Stimulated activated CD4-positive, alpha-beta T cell treated with anti-CD3 and anti-CD28 coated beads, Interleukin-2, amount 100 ng/mL, for 48 hours (primary cell): ENCODE measurements around the gene TDRD1.
"Not testable (repeated sequence)": the region's sequence is repeated elsewhere in the genome, so short reads cannot be mapped to it uniquely, and the experiment has no call there.

Experiments
- DNase-seq, 2 donors: peaks; one replicate each; pipeline ENCODE4 v3.0.0-alpha.2; 2020

The TDRD1 gene, protein sequence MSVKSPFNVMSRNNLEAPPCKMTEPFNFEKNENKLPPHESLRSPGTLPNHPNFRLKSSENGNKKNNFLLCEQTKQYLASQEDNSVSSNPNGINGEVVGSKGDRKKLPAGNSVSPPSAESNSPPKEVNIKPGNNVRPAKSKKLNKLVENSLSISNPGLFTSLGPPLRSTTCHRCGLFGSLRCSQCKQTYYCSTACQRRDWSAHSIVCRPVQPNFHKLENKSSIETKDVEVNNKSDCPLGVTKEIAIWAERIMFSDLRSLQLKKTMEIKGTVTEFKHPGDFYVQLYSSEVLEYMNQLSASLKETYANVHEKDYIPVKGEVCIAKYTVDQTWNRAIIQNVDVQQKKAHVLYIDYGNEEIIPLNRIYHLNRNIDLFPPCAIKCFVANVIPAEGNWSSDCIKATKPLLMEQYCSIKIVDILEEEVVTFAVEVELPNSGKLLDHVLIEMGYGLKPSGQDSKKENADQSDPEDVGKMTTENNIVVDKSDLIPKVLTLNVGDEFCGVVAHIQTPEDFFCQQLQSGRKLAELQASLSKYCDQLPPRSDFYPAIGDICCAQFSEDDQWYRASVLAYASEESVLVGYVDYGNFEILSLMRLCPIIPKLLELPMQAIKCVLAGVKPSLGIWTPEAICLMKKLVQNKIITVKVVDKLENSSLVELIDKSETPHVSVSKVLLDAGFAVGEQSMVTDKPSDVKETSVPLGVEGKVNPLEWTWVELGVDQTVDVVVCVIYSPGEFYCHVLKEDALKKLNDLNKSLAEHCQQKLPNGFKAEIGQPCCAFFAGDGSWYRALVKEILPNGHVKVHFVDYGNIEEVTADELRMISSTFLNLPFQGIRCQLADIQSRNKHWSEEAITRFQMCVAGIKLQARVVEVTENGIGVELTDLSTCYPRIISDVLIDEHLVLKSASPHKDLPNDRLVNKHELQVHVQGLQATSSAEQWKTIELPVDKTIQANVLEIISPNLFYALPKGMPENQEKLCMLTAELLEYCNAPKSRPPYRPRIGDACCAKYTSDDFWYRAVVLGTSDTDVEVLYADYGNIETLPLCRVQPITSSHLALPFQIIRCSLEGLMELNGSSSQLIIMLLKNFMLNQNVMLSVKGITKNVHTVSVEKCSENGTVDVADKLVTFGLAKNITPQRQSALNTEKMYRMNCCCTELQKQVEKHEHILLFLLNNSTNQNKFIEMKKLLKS

DNA sequence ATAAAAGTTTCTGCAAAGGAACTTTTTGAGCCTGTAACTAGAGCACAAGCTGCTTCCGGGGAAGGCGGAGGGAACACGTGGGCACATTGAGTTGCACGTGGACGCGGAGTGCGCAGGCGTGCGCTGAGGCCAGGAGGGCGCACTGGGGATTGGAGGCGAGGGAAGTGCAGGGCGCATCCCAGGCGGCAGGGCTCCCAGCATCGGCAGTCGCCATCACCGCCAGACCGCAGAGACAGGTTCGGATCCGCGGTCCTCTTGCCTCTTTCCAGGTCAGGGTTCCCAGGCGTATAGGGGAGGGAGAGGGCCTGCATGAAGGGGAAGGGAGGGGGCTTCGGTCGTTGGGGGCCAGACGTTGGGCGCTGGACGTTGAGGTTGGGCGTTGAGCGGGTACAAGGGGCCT, at the start of gene TDRD1:
TSS of gene TDRD1 (plus strand) at position 206 of the 400 bp plus-strand sequence. CDS start 8,479 bp downstream, outside the sequence.
- no peak for DNase-seq

DNA sequence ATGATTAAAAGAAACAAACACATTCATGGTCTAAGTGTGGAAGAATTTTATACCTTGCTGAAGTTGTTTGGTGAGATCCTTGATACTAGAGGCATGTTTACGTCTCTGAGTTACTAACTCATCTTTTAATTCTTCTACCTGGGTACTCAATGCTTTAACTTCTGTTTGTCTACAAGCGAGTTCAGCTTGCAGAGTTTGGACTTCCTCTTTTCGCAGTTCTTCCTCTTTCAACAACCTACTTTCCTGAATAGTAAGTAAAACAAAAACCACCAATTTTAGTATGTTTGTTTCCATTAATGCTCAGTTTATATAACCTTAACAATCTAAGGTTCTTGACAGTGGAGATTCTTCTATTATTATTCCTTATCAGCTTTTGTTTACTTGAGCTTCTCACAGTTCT, 48.1 kb upstream of the TDRD1 start:
- DNase-seq: no peak

DNA sequence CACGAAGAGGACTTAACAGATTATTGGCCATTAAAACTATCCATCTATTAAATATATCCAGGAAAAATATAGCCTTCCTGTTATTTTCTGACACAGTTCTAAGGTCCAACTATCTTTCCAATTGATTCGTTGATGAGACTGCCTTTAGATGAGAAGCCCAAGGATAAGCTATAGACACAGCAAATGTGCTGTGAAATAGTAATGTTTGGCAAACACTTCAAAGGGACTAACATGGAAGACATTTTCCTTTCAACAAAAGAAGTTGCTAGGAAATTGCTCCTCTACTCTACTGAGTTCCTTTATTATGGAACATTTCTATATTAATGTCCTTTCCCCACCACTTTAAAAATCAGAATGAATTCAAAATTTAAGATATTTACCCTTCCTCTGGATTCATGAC, 43.7 kb upstream of the TDRD1 start:
- no peak for DNase-seq

DNA sequence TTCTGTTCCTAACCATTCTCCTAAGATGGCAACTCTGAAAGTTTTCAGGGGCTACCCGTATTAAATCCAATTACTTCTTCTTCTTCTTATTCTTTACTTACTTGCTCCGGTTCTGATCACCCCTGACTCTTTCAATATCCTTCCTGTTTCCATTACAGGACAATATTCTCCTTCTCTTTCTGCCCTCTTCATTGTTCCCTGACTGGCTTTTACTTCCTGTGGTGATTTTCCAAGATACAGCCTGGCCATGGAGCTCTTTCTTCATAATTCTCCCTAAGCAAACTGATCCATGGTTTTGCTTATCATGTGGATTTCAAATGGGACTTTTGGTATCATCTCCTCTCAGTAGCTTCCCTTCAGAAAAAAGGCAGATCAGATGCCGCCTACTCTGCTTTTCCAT, 40.6 kb upstream of the TDRD1 start:
- no peak for DNase-seq

DNA sequence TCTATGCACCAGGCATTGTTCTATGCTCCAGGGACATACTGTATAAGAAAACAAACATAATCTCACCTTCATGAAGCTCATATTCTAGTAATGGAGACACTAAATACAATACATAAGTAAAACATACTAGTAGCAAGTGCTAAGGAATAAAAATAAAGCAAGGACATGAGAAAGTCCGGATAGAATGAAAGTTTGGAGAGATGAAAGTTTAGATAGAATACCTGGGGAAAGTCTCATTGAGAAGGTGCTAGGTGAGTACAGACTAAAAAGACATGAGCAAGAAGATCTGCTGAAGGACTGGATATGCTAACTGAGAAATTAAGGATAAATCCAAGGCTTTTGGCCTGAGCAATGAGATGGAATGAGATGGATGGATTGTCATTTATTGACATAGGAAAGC, 39.1 kb upstream of the TDRD1 start:
- no peak for DNase-seq

DNA sequence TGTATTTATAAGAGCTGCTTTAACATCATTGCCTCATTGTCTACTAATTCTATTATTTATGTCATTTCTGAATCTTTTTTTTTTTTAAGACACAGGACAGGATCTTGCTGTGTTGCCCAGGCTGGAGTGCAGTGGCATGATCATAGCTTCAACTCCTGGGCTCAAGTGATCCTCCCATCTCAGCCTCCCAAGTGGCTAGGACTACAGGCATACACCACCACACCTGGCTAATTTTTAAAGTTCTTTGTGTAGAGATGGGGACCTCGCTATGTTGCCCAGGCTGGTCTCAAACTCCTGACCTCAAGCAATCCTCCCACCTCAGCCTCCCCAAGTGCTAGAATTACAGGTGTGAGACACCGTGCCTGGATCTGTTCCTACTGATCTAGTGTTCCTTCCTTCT, 38.3 kb upstream of the TDRD1 start:
- not testable (repeated sequence) for DNase-seq

DNA sequence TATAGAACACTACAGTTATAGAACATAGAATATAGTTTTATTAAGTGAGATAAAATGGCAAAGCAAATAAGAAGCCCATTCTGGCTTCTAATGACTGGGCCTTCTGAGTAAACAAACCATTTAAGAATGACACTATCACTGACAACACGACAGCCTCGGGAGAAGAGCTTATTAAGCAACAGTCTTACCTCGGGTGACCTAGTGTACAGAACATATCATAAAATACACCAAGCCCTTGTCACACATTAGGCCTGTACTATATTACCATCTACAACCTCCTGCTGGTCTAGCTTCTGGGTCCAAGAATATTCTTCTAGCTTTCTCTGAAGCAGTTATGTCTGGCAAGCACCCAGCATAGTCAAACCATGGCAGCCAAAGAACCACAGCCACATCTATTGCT, 37.1 kb upstream of the TDRD1 start:
- DNase-seq: no peak

DNA sequence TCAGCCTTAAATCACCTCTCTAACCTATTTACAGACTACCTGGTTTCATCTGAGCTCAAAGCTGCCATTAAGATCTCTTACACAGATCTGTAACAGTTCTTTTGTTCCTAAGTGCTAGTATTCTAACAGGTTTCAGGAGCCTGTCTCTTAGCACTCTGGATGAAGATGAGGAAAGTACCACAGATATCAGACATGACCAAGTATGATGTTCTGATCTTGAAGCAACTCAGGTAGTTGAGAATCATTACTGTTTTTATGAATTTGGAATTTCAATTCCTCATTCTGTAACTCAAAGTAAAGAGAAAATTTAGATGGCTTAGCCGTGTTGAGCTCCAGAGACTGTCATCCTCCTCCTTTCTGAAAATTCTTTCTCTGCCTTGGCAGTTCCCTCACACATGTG, 36.0 kb upstream of the TDRD1 start:
- no peak for DNase-seq

DNA sequence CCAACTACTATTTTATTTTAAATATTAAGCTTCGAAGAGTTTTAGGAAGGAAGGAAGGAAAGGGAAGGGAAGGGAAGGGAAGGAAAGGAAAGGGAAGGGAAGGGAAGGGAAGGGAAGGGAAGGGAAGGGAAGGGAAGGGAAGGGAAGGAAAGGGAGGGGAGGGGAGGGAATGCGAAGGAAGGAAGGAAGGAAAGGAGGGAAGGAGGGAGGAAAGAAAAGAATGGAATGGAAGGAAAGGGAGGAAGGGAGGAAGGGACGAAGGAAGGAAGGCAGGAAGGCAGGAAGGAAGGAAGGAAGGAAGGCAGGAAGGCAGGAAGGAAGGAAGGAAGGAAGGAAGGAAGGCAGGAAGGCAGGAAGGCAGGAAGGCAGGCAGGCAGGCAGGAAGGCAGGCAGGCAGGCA, 29.7 kb upstream of the TDRD1 start:
- DNase-seq: not testable (repeated sequence)

DNA sequence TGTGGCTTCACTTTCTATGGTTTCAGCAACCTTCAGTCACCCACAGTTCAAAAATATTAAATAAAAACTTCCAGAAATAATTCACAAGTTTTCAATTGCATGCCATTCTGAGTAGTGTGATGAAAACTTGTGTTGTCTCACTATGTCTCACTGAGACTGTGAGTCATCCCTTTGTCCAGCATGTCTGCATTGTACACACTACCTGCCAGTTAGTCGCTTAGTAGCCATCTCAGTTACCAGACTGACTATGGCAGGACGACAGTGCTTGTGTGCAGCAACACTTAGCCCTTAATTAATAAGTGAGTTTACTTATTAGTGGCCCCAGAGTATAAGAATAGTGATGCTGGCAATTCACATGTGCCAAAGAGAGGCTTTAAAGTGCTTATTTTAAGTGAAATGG, 27.7 kb upstream of the TDRD1 start:
- DNase-seq: no peak

DNA sequence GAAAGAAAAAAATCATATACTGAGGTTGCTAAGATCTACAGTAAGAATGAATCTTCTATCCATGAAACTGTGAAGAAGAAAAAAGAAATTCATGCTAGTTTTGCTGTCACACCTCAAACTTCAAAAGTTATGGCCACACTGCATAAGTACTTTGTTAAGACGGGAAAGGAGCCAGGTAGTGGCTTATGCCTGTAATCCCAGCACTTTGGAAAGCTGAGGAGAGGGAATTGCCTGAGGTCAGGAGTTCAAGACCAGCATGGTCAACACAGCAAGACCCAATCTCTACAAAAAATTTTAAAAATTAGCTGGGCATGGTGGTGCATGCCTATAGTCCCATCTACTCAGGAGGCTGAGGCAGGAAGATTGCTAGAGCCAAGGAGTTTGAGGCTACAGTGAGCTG, 27.3 kb upstream of the TDRD1 start:
- DNase-seq: no peak

DNA sequence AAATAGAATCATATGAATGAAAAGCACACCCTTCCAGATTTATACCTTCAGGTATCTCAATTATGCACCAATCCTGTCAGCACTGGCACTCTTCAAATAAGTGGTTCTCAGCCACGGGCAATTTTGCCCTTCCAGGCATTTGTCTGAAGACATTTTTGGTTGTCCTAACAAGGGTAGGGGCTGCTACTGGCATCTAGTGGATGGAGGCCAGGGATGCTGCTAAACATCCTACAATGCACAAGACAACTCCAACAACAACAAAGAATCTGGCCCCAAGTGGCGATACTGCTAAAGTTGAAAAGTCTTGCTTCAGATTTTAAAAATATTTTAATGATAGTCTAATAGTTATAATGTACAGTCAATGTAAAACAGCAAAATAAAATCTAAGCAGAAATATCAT, 21.2 kb upstream of the TDRD1 start:
- no peak for DNase-seq

DNA sequence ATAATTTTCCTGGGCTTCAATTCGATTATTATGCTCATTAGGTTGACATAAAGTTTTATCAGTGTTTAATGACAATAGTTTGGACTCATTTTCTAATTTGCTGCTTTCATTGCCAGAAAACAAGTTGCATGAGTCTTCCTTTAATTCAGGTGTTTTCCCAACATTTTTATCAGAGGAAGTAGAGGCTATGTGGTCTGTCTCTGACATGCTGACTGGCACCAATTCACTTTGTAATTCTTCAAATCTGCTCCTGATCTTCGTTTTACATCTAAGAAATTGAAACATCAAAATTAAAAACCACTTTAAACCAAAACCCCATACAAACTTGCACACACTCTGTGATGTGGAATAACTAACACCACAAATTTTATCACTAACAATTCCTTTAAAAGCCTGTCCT, 16.1 kb upstream of the TDRD1 start:
- no peak for DNase-seq

DNA sequence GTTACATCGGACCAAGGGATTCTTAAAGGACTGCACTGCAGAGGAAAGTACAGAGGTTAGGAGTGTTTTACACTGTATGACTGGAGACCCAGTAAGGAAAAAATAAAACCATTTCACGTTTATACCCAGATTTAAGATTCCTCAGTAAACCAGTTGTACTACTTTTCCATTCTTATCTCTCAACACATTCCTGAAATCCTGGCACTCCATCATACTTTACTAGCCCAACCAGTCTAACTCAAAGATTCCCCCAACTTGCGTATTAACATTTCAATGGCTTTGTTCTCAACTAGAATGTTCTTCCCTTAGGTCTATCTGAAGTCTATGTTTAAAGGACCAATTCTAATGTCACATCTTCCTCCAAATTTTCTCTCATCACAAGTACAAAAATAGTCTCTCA, 13.1 kb upstream of the TDRD1 start:
- DNase-seq: no peak

DNA sequence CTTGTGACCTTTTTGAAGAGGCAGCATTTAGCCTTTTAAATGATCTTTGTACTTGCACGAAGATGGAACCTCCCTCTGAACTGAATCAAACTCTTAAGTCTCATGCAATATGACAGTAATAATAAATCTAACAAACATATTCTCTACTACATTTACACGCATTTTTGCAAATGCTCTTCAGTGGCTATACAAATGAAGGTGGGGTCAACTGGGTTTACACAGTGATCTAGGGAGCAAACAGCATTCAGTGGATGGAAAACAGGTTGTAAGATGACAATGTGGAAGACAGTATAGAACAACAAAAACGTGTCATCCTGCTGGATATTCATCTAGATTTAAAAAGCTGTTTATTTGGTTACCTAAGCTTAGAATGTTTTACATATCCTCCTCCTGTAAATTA, 12.7 kb upstream of the TDRD1 start:
- no peak for DNase-seq

DNA sequence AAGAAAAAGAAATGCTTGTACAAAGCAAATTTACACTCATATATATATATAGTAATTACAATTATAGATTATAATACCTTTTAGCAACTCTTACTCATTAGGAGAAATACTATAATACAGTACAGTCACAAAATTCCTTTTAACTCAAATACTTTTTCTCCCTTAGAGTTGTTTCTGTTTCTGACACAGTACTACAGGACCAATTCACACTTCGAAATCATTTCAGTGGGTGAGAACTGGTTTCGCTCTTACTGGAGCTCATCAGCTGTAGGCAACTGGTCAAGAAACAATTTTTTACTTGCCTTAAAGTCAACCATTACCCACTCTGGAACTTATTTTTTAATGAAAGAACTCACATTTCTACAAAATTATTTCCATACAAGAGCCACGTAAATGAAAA, 11.2 kb upstream of the TDRD1 start:
- DNase-seq: no peak

DNA sequence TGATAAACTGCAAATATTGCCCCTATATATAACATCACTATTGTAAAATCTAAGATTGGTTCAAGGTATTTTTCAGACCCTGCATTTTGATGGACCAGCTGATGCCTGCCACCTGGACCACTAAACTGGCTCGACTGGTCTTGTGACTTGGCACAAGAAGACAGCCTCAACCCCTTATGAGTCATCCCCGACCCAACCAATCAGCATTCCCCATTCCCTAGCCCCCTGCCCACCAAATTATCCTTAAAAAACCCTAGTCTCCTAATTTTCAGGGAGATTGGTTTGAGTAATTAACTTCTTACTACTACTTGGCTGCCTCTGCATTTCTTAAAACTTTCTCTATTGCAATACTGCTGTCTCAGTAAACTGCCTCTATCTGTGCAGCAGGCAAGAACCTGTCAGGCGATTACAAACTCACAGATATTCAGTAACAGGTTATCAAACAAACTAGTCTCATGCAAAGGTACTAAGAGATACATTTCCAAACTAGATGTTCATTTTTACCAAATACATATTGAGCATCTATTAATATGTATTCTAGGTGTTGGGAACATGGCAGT, 10.6 kb upstream of the TDRD1 start:
- no peak for DNase-seq

DNA sequence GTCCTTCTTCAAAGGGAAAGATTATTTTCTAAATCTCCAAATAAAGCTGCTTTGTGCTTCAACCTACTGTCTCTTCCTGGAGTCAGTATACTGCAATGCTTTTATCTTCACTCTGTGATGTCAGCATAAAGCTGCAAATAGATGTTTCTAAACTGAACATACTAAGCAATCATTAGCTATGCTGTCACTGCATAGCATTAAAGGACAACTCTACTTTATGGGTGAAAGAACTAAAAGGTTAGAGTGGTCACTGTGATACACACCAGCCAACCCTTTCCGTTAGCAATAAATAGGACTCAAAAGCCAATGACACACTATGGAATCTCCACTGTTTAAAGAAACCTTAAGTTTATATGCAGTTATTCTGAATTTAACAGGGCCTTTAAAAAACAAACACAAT, 6.9 kb upstream of the TDRD1 start:
- no peak for DNase-seq

DNA sequence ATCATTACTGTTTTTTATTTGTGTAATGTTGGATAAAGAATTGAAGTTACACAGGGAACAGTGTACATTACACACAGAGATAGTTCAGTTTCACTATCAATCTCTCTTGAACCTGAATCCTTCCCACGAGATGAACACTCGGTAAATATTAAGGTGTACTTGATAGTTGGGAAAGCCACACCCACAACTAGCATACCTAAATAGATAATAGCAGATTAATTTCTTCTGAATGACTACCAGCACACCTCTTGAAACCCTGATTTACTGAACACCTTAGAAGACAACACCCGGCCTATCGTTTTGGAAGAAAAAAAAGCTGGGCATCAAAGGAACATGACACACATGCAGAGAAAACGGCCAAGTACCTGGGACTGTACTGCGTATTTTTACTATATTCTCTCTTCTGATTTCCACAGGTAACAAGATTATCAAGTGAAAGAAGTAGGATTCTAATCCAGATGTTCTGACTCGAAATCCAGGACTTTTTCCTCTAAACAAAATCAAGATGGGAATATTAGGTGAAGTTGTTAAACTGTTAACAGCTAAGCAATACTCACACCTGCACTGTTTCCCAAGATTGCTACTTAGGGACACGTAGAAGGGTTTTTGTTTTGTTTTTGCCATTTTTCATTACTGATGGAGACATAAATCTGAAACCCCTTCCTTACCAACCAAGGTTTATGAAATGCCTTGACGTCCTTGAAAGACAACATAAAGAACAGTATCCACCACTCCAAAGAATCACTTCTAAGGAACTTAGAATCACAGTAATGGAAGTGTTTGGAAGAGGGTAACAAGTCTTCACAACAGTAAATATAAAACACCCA, 6.2 kb upstream of the TDRD1 start:
- no peak for DNase-seq

DNA sequence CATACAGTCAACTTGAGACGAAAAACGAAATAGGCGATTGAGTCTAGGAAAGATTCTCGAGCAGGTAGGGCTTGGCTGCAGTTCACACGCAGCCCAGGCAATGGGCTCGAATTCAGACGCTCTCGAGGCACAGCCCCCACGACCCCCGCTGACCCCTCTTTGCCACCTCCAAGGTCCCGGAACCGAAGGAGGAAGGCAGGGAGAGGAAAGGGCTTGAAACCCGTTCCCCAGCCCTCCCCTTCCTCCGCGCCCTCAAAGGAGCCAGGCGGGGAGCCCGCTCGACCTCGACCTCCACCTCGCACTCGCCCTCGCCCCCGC, 5.6 kb upstream of the TDRD1 start:
- DNase-seq: no peak

DNA sequence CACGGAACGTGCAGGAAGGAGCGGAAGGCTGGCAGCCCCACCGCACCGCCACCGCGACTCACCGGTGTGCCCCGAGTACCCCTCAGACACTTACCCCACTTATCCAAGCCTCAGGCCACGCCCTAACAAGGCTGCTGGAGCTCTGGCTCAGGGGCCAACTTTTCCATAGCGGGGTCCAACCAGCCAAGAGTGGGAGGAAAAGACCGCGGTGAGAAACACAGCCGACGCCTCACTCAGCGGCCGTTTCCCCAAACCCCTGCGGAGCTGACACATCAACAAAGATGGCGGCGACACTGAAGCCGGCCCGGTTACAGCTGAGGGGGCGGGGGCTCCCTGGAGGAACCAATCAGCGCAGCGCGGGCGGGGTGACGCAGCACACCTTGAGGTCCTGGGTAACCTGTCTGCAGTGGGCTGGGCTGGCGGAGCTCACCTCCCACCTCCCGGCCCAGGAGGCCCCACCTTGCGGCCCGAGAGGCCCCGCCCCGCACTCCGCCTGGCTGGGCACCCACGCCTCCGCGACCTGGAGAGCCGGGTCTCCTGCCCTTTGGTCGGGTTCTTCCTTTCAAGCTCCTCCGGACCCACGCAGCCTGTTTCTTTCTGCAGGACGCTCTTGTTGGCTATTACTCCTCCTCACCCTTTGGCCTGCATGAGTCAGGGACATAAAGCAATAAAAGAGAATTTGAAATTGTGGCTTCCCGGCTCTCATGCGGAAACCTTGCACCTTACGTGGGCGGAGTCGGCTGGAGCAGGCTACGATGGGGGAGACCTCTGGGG, 5.0 kb upstream of the TDRD1 start, which contains the start of gene CCDC186:
TSS of gene CCDC186 (minus strand) at position 283 of the 774 bp plus-strand sequence. CDS start 10,935 bp downstream, outside the sequence.
- DNase-seq: peak; percentile 93 to 96
